ENCODE results near the gene UTP25. TPM values are rescaled to one million over a fixed set of nuclear protein-coding genes. Genes with fewer than 3 reads are reported as not detected.

UTP25 gene
- total RNA-seq, 1 experiment from 2014 or later = 4.8 TPM

GRCh38 chr1:209787551-209787950 is 40.2 kb upstream of the UTP25 start (continued):
- no peak for TF ChIP-seq ZNF281 (CRISPR knock-in tag; IDR thresholded peaks at IDR 0.05)

GRCh38 chr1:209789245-209789644 is 38.5 kb upstream of the UTP25 start:
- H3K36me3 Mint-ChIP-seq = peaks cover 41% of the 10 kb centered on the region
- POLR2A ChIA-PET = no interaction called here
- no peak for ATAC-seq

More at GRCh38 chr1:209789245-209789644, 38.5 kb upstream of the UTP25 start:
- no peak for DNase-seq (ENCODE audit: low spot score)
- H3K4me3 Mint-ChIP-seq = no peak overlapping the region
- TF ChIP-seq FOXJ3 (CRISPR knock-in tag; IDR thresholded peaks at IDR 0.05; ENCODE audit: borderline replicate concordance) (no peak), GTF2I (CRISPR knock-in tag; conservative IDR thresholded peaks at IDR 0.05) (no peak), SMAD4 (CRISPR knock-in tag; IDR thresholded peaks at IDR 0.05) (no peak), HMGXB4 (CRISPR knock-in tag; IDR thresholded peaks at IDR 0.05) (no peak), ZNF263 (CRISPR knock-in tag; IDR thresholded peaks at IDR 0.05; ENCODE audit: low read depth) (no peak), FOXK1 (CRISPR knock-in tag; IDR thresholded peaks at IDR 0.05) (no peak), ZSCAN18 (CRISPR knock-in tag; IDR thresholded peaks at IDR 0.05) (no peak), ZBTB43 (CRISPR knock-in tag; IDR thresholded peaks at IDR 0.05) (no peak), ZNF232 (CRISPR knock-in tag; IDR thresholded peaks at IDR 0.05) (no peak), MYBL2 (CRISPR knock-in tag; IDR thresholded peaks at IDR 0.05) (no peak), CTCF (IDR thresholded peaks at IDR 0.05) (no peak), FOXP1 (CRISPR knock-in tag; IDR thresholded peaks at IDR 0.05; ENCODE audit: borderline replicate concordance) (no peak), NR2C2 (CRISPR knock-in tag; IDR thresholded peaks at IDR 0.05) (no peak), ZNF281 (CRISPR knock-in tag; IDR thresholded peaks at IDR 0.05) (no peak), NFYB (CRISPR knock-in tag; conservative IDR thresholded peaks at IDR 0.05; ENCODE audit: low read depth) (no peak), ZNF671 (CRISPR knock-in tag; IDR thresholded peaks at IDR 0.05) (no peak), PREB (CRISPR knock-in tag; IDR thresholded peaks at IDR 0.05; ENCODE audit: borderline replicate concordance) (no peak)
- CTCF ChIA-PET = no interaction called here
- peaks cover 6% of the 10 kb centered on the region; the same call in 1 of the 2 replicates for H3K4me1 Mint-ChIP-seq
- H3K27ac Mint-ChIP-seq = no peak overlapping the region
- peaks cover 13% of the 10 kb centered on the region for H3K9me3 Mint-ChIP-seq
- H3K27me3 Mint-ChIP-seq (ENCODE audit: low read depth) = peaks cover 6% of the 10 kb centered on the region
